Gastrocnemius medialis (tissue), 4 donors: Measurements from ENCODE around the gene PPM1L.

ENCODE experiments used
- CTCF ChIP-seq, 5 experiments: fragments of 450-650 bp in 3 of 5; fragments of 200-600 bp in 2 of 5; sonication (generic) in 2 of 5; IDR thresholded peaks in 4 of 5; conservative IDR thresholded peaks in 1 of 5; 1 replicate in 4 of 5; 2 replicates in 1 of 5; pipeline ENCODE4 v1.5.1; 2016 to 2019; ENCODE audit warnings: antibody characterized with exemption in 5 of 5, mild to moderate bottlenecking in 3 of 5, moderate library complexity in 3 of 5
- POLR2A ChIP-seq, 2 donors: fragments of 450-650 bp; IDR thresholded peaks; one replicate each; pipeline ENCODE4 v1.6.1; 2017; ENCODE audit warnings: antibody characterized with exemption in 2 of 2, mild to moderate bottlenecking in 2 of 2, moderate library complexity in 2 of 2

DNA sequence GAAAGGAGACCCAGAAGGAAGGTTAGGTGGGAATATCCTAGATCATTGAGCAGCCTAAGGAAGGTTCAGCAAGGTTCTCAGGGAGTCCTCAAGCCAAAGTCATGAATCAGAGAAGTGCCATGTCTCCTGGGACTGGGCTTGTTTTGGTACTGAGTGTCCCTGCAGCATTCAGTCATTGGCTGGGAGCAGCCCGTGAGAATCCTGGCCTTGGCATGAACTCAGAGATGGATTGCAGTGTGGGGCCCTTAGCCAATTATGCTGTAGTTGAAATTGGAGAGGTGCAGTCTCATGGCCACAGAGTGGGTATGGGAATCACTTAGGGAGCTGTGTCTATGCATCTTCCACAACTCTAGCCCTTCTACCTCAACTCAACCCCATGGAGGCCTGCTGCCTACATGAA is 17.0 kb upstream of the PPM1L start:
- TF ChIP-seq CTCF (IDR thresholded peaks at IDR 0.05 in 4 of 5, conservative IDR thresholded peaks at IDR 0.05 in 1 of 5) (no peak), POLR2A (IDR thresholded peaks at IDR 0.05) (peak in 1 of 2 donors; percentile 19)
